HEK293T (cell line): ENCODE data around the gene B4GALT5.

Experiments used
- BHLHE40 ChIP-seq: fragments of 450-650 bp; IDR thresholded peaks from 2 replicates; pipeline ENCODE4 v1.6.1; 2016; ENCODE audit warnings: mild to moderate bottlenecking, moderate library complexity, borderline replicate concordance
- CTBP1 ChIP-seq: fragments of 450-650 bp; IDR thresholded peaks from 2 replicates; pipeline ENCODE4 v1.6.1; 2016; ENCODE audit warnings: borderline replicate concordance
- ELF4 ChIP-seq: fragments of 450-650 bp; IDR thresholded peaks from 2 replicates; pipeline ENCODE4 v1.6.1; 2017; ENCODE audit warnings: antibody characterized with exemption
- FOXA1 ChIP-seq: fragments of 450-650 bp; IDR thresholded peaks from 2 replicates; pipeline ENCODE4 v1.6.1; 2016; ENCODE audit warnings: mild to moderate bottlenecking
- FOXM1 ChIP-seq: fragments of 450-650 bp; IDR thresholded peaks from 2 replicates; pipeline ENCODE4 v1.6.1; 2017; ENCODE audit warnings: mild to moderate bottlenecking, borderline replicate concordance
- HDGF ChIP-seq: fragments of 450-650 bp; IDR thresholded peaks from 2 replicates; pipeline ENCODE4 v1.6.1; 2017; ENCODE audit warnings: antibody characterized with exemption, borderline replicate concordance
- LEF1 ChIP-seq: fragments of 450-650 bp; IDR thresholded peaks from 2 replicates; pipeline ENCODE4 v1.6.1; 2017; ENCODE audit warnings: mild to moderate bottlenecking, borderline replicate concordance
- NFRKB ChIP-seq: fragments of 450-650 bp; IDR thresholded peaks from 2 replicates; pipeline ENCODE4 v1.6.1; 2016; ENCODE audit warnings: mild to moderate bottlenecking, moderate library complexity
- SP1 ChIP-seq: fragments of 450-650 bp; IDR thresholded peaks from 2 replicates; pipeline ENCODE4 v1.6.1; 2017
- SUZ12 ChIP-seq: fragments of 450-650 bp; IDR thresholded peaks from 2 replicates; pipeline ENCODE4 v1.6.1; 2016; ENCODE audit warnings: mild to moderate bottlenecking
- TARDBP ChIP-seq: fragments of 450-650 bp; IDR thresholded peaks from 2 replicates; pipeline ENCODE4 v1.6.1; 2016

DNA sequence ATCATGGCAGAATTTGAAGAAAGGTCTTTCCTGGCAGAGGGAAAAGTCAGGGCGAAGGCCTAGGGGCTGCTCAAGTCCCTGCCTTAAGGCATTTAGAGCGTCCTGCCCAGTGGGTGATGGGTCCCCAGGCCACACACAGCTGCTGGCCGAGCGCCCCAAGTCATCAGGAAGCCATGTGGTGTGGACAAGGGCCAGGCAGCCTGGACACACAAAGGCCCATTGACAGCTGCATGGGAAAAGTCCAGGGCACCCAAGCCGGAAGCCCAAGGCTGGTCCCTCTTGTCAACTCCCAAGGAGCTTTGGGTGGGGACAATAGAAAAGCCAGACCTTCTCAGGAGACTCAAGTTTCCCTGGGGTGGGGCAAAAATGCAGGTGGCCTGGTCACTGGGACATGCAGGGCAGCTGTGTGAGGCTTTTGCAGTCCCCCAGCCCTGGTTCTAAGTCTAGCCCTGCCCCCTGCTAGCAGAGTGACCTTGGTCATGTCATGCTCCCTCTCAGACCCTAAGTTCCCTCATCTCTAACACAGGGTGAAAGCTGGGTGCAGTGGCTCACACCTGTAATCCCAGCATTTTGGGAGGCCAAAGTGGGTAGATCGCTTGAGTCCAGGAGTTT, 101.4 kb downstream of the B4GALT5 start:
- TF ChIP-seq SUZ12 (no peak), NFRKB (no peak), SP1 (no peak), FOXM1 (no peak), TARDBP (no peak), HDGF (no peak), BHLHE40 (no peak), FOXA1 (no peak), ELF4 (no peak), CTBP1 (no peak), LEF1 (no peak)
